ENCODE measurements around the gene CWH43.
"Not testable (repeated sequence)": the region's sequence is repeated elsewhere in the genome, so short reads cannot be mapped to it uniquely, and the experiment has no call there.

DNA sequence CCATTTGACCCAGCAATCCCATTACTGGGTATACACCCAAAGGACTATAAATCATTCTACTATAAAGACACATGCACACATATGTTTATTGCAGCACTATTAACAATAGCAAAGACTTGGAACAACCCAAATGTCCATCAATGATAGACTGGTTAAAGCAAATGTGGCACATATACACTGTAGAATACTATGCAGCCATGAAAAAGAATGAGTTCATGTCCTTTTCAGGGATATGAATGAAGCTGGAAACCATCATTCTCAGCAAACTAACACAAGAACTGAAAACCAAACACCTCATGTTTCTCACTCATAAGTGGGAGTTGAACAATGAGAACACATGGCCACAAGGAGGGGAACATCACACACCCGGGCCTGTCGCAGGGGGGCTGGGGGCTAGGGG lies 2.1 kb upstream of the CWH43 start:
- TF ChIP-seq, protein P1, sequence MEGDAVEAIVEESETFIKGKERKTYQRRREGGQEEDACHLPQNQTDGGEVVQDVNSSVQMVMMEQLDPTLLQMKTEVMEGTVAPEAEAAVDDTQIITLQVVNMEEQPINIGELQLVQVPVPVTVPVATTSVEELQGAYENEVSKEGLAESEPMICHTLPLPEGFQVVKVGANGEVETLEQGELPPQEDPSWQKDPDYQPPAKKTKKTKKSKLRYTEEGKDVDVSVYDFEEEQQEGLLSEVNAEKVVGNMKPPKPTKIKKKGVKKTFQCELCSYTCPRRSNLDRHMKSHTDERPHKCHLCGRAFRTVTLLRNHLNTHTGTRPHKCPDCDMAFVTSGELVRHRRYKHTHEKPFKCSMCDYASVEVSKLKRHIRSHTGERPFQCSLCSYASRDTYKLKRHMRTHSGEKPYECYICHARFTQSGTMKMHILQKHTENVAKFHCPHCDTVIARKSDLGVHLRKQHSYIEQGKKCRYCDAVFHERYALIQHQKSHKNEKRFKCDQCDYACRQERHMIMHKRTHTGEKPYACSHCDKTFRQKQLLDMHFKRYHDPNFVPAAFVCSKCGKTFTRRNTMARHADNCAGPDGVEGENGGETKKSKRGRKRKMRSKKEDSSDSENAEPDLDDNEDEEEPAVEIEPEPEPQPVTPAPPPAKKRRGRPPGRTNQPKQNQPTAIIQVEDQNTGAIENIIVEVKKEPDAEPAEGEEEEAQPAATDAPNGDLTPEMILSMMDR (IDR thresholded peaks at IDR 0.05): not testable (repeated sequence)
- TF ChIP-seq POLR2A (IDR thresholded peaks at IDR 0.05): not testable (repeated sequence)

Data from esophagus squamous epithelium (tissue), 4 donors.